KG1 (cell line): ENCODE data around the gene PTPRG.

ENCODE experiments used
- DNase-seq: peaks from one replicate; lab custom pipeline; 2025; lab: John Stamatoyannopoulos, UW

PTPRG gene

GRCh38 chr3:62236016-62236415 is 674.6 kb downstream of the PTPRG start:
- no peak for DNase-seq

GRCh38 chr3:62237286-62237948 is 676.0 kb downstream of the PTPRG start:
- no peak for DNase-seq

- no peak for DNase-seq
Measured at GRCh38 chr3:62238003-62238402, 676.6 kb downstream of the PTPRG start.

DNA sequence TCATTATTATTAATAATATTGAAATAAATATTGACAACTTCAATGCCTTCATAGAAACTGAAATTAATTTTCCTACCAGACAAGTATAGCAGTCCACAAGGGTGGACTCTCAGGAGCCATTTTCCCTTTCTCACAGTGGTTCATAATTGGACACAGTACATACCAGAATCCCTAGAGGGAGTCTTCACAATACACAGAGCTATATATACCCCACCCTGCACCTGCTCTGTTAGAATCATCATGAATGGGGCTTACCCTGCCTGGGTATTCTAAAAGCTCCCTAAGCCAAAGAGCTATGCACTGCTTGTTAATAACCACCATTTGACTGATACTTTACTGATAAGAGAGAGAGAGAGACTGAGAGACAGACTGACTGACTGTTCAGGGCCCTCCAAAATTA is 677.1 kb downstream of the PTPRG start:
- no peak for DNase-seq

GRCh38 chr3:62241279-62241678 is 679.9 kb downstream of the PTPRG start:
- DNase-seq: no peak

GRCh38 chr3:62242831-62243509 is 681.6 kb downstream of the PTPRG start:
- no peak for DNase-seq

DNA sequence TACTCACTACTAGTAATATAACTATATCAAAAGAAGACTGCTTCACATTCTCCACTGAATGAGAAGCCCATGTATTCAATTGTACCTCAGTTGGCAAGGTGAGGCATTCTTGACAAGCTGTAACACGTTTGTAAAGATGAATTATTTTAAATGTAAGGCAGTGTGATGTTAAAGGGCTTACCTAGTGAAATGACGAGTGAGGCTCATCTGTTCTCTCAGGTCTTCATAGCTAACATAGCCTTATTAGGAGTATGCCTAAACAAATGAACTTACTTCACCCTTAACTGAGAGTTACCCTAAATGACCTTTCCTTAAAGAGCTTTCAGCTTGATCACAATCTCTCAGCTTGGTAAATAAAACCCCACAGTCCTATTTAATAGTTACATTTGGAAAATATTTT is 684.7 kb downstream of the PTPRG start:
- DNase-seq: no peak

DNA sequence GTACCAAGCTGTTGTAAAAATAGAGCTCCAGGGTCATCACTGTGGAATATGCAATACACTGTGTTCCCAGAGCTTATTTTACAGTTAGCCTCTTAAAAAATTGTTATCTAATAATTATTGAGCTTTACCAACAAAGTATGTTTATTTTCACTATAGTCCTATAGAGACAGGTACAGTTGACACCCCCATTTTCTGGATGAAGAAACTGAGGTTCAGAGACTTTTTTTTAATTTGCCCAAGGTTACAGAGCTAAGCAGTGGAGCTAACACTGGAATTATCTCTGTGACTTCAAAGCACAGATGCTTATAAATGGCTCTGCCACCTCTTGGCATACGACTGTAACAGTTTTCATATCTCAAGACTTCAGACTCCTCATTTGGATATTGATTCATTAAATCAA is 685.6 kb downstream of the PTPRG start:
- DNase-seq: no peak

DNA sequence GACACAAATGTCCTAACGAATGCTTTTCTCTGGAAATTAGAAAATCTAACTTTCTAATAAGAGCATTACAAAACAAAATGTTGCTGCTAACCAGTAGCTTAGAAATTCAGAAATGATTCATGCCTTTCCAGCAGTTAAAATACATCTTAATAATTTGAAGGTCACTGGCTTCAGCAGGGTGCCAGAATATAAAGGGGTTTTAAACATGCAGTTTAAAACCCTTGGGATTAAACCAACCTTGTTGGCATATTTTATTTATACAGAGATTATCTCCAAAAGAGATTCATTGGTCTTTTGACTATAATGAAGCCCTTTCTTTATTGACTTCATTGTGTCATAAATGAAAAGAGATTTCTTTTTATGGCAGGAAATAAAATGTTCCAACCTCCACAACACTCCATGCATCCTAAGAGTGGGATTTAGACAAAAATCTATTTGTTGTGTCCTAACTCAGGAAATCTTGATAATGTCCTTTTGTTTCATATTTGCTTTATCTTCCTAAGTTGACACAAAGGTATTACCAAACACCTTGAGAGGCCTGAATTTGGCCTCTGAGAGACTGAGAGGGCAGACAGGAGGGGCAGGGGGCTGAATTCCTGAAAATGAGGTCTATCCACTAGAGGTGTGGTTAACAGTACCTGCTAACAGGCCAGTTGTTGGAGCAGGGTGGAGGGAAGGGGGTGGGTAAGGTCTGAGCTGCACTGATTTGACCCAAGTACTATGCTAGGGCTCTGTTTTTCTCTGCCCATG is 687.5 kb downstream of the PTPRG start:
- DNase-seq: no peak

- no peak for DNase-seq
Measured at GRCh38 chr3:62249484-62249776, 688.1 kb downstream of the PTPRG start.

DNA sequence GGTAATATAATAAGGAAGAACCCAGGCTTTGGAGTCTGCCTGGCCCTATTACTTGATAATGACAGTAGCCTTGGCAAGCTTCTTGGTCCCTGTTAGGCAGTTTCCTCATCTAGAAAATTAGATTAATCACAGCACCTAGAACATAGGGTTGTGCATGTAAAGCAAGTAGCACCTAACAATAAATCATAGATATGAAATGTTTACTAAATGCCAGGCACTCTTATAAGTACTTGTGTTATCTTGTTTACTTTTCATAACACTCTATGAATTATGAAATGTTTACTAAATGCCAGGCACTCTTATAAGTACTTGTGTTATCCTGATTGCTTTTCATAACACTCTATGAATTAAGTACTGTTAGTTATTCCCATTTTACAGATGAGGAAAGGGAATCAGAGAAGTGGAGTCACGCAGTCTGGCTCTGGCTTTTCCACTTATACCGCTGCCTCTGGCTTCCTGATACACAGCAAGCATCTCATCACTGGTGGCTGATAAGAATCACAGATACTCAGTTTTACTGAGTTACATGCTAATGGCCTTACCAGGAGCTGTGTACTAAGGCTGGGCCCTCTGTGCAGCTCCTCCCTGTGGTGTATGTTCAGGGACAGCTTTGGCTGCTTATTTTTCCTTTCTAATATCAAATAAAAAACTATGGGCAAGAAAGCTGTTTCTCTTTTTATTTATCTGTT is 688.6 kb downstream of the PTPRG start:
- no peak for DNase-seq

DNA sequence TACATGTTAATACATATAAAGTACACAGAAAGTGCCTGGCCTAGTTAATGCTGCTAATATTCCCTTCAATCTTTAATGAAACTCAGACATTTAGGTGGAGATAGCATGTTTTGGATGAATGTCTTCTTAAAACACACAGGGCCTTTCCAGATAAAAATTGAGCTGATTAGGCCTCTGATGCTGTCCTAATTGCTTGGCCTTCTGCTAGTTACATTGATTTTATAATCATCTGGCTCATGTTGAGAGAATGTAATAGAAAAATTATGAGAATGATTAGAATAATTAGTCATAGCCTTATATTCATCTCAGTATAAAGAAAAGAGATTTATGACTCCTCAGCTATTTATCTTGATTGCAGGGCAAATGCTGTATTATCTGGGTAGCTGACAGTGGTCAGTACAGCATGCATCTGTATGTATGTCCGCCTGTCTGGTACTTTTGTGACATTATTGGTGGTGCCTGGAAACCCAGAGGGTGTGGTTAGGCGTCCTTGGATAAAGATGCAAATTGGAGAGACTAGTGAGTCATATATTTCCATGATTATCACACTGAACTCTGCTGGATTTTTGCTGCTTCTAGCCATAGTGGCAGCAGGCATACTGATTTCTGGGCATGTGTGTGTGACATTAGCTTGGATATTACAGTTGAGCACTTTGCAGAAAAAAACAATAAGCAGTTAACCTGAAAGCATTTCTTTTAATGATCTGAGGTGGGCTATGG is 691.2 kb downstream of the PTPRG start:
- DNase-seq: no peak

- no peak for DNase-seq
Measured at GRCh38 chr3:62253971-62254370, 692.6 kb downstream of the PTPRG start.

DNA sequence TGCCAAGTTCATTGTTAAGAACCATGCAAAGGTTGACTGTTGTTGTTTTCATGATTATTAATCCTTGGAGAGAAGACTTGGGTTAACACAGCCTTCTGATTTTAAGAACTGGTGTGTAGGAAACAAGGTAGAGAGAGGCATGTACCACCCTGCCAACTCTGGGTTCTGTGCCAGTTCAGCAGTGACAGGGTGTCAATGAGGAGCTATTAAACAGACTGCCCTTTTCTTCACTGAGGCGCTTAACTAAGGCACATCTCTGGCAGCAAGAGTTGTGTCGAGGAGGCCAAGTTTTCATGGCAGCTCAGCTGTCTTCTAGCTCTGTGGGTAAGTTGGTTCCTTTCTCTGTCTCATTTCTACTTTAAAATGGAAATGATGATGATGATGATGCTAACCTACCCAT is 694.4 kb downstream of the PTPRG start:
- DNase-seq: no peak

- DNase-seq: no peak
Measured at GRCh38 chr3:62259924-62260323, 698.6 kb downstream of the PTPRG start.

DNA sequence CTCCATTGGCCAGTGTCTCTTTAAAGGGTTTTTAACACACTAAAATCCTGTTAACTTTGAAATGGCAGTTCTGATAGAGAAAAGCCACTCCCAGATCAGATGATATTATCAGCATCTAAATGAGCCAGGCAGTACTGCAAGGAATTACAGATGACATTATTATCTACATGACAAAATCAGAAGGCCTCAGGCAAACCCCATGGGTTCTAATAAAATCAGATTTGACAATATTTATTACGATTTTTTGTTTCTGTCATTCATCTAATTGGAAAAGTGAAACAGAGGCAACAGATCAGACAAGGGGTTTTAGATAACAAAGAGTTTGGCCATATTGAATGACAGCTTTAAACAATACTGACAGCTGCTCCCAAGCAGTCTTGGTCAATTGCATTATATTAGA is 699.3 kb downstream of the PTPRG start:
- DNase-seq: no peak

GRCh38 chr3:62261121-62261520 is 699.8 kb downstream of the PTPRG start:
- DNase-seq: no peak

- DNase-seq: no peak
Measured at GRCh38 chr3:62261736-62262135, 700.4 kb downstream of the PTPRG start.

DNA sequence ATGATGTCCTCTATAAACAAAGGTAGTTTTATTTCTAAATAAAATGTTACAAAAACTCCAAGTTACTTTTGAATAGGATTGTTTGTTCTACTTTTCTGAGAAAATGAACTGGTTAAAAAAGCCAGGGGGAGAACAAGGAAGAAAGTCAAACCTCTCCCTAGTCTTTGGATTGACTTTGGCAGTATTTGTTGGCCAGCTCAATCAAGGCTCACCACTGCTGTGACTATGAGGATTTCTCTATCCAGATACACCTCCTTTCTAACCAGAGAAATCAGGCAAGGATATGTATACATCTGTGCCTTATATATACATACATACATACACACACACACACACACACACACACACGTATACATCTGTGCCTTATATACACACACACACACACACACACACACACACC is 704.2 kb downstream of the PTPRG start:
- no peak for DNase-seq

- DNase-seq: no peak
Measured at GRCh38 chr3:62266668-62267283, 705.4 kb downstream of the PTPRG start.

GRCh38 chr3:62276658-62277180 is 715.3 kb downstream of the PTPRG start:
- no peak for DNase-seq

- DNase-seq: no peak
Measured at GRCh38 chr3:62277450-62277849, 716.1 kb downstream of the PTPRG start.
